HG03558 (cell line): ENCODE results near the gene MAVS.
"Not testable (repeated sequence)": the region's sequence is repeated elsewhere in the genome, so short reads cannot be mapped to it uniquely, and the experiment has no call there.

Experiments used
- ATAC-seq: cut with Tn5 transposase; IDR thresholded peaks from one replicate; pipeline ENCODE4 v1.9.1; 2021; ENCODE audit warnings: moderate number of reproducible peaks; ENCODE audit not compliant: unreplicated experiment; ENCODE audit errors: extremely low read depth

Gene MAVS

GRCh38 chr20:3876676-3877075 is 30.0 kb downstream of the MAVS start:
- no peak for ATAC-seq

GRCh38 chr20:3878921-3879274 is 32.3 kb downstream of the MAVS start:
- ATAC-seq, result not testable (repeated sequence)

GRCh38 chr20:3885715-3886114 is 39.1 kb downstream of the MAVS start:
- ATAC-seq, result no peak

GRCh38 chr20:3887876-3888620 is 41.4 kb downstream of the MAVS start:
- no peak for ATAC-seq

- peak; percentile 81 for ATAC-seq
Observed at GRCh38 chr20:3888622-3889488, 42.2 kb downstream of the MAVS start, which contains the start of gene PANK2. PANK2 (plus strand) TSS chr20:3889387.

GRCh38 chr20:3889489-3890397 is 43.1 kb downstream of the MAVS start:
- ATAC-seq, result peak; percentile 2

- ATAC-seq, result no peak
Observed at GRCh38 chr20:3890398-3890751, 43.7 kb downstream of the MAVS start.

GRCh38 chr20:3890999-3891929 is 44.6 kb downstream of the MAVS start:
- no peak for ATAC-seq

- ATAC-seq, result no peak
Observed at GRCh38 chr20:3894796-3895195, 48.2 kb downstream of the MAVS start.

GRCh38 chr20:3896302-3896701 is 49.7 kb downstream of the MAVS start:
- no peak for ATAC-seq

- ATAC-seq, result no peak
Observed at GRCh38 chr20:3896853-3897583, 50.4 kb downstream of the MAVS start.

- not testable (repeated sequence) for ATAC-seq
Observed at GRCh38 chr20:3898181-3898580, 51.5 kb downstream of the MAVS start.

- ATAC-seq, result no peak
Observed at GRCh38 chr20:3898639-3899038, 52.0 kb downstream of the MAVS start.

GRCh38 chr20:3900187-3900604 is 53.6 kb downstream of the MAVS start:
- ATAC-seq, result no peak

GRCh38 chr20:3901028-3901705 is 54.5 kb downstream of the MAVS start:
- ATAC-seq, result no peak

GRCh38 chr20:3901706-3902440 is 55.2 kb downstream of the MAVS start:
- ATAC-seq, result no peak

GRCh38 chr20:3902446-3902845 is 55.8 kb downstream of the MAVS start:
- ATAC-seq, result no peak

GRCh38 chr20:3904224-3904623 is 57.6 kb downstream of the MAVS start:
- no peak for ATAC-seq
